HCT116 (cell line): ENCODE measurements around the gene CNTN4. TPM values are rescaled to one million over a fixed set of nuclear protein-coding genes. Genes with fewer than 3 reads are reported as not detected.

ENCODE experiments used
- ATAC-seq: fragments of 200-7000 bp; cut with Tn5 transposase; 2 replicates; pipeline ENCODE4 v1.9.1; 2020; ENCODE audit warnings: mild to moderate bottlenecking, moderate library complexity
- BruUV-seq: library from RNA; stranded (reverse); fragments of 400-500 nt; replicated peaks from 2 replicates; lab custom pipeline; 2021; lab: Mats Ljungman, UMichigan
- CTCF ChIA-PET: fragments of 300-600 bp; sonication (Branson Sonifier 250); formaldehyde crosslinking; loops from one replicate; lab custom pipeline; 2021; ENCODE audit warnings: antibody characterized with exemption; lab: Charles Lee
- POLR2A ChIA-PET: fragments of 300-600, 350-600 bp; sonication (Branson Sonifier 250); formaldehyde crosslinking; loops from one replicate; lab custom pipeline; 2021; ENCODE audit warnings: antibody characterized with exemption; lab: Charles Lee
- RAD21 ChIA-PET, 2 experiments: fragments of 300-600 bp; sonication (Branson Sonifier 250); formaldehyde crosslinking; loops; one replicate each; lab custom pipeline; 2023; ENCODE audit warnings: low total read pairs in 2 of 2; ENCODE audit not compliant: uncharacterized antibody in 2 of 2, unreplicated experiment in 2 of 2, low non-redundant PET in 1 of 2; lab: Charles Lee
- DNase-seq: peaks from one replicate; pipeline ENCODE4 v3.0.0-alpha.2; 2010; ENCODE audit warnings: low read depth, low spot score
- H2AFZ ChIP-seq: fragments of 200-600 bp; shearing (Covaris generic), sonication (generic); 2 replicates; pipeline ENCODE4 v1.6.1; 2017; ENCODE audit warnings: low read depth, mixed run types, mixed read lengths, antibody characterized with exemption, low read length; ENCODE audit not compliant: poor library complexity, severe bottlenecking
- H3K27ac ChIP-seq: 2 replicates; pipeline ENCODE4 v1.5.1; 2012; ENCODE audit warnings: low read depth, low read length
- H3K27me3 ChIP-seq: fragments of 200-600 bp; sonication (generic); 2 replicates; pipeline ENCODE4 v1.6.1; 2016; ENCODE audit warnings: mixed run types, low read length, mixed read lengths; ENCODE audit not compliant: insufficient read depth
- H3K36me3 ChIP-seq, 2 experiments: fragments of 200-500 bp in 1 of 2; fragments of 200-600 bp in 1 of 2; sonication (Bioruptor generic) in 1 of 2; sonication (generic) in 1 of 2; 2 replicates each; pipeline versions ENCODE4 v1.5.1 to v1.6.1; 2014 to 2016; ENCODE audit warnings: low read length in 2 of 2, inconsistent platforms in 1 of 2, mixed read lengths in 1 of 2, mixed run types in 1 of 2; ENCODE audit not compliant: insufficient read depth in 2 of 2, control insufficient read depth in 1 of 2
- H3K4me1 ChIP-seq, 2 experiments: fragments of 200-600 bp in 1 of 2; sonication (generic) in 1 of 2; 2 replicates each; pipeline versions ENCODE4 v1.5.1 to v1.6.1; 2012 to 2017; ENCODE audit warnings: low read length in 2 of 2, inconsistent platforms in 1 of 2, mild to moderate bottlenecking in 1 of 2, mixed read lengths in 1 of 2, mixed run types in 1 of 2, moderate library complexity in 1 of 2; ENCODE audit not compliant: insufficient read depth in 2 of 2, control insufficient read depth in 1 of 2
- H3K4me2 ChIP-seq: fragments of 200-600 bp; sonication (generic); 2 replicates; pipeline ENCODE4 v1.6.1; 2017; ENCODE audit warnings: mixed run types, low read length, mixed read lengths
- H3K4me3 ChIP-seq, 2 experiments: fragments of 200-600 bp in 1 of 2; sonication (generic) in 1 of 2; replicated peaks in 1 of 2; 2 replicates each; pipeline ENCODE4 v1.5.1; 2011 to 2016; ENCODE audit warnings: low read length in 2 of 2, control low read depth in 1 of 2, low read depth in 1 of 2, mild to moderate bottlenecking in 1 of 2, mixed read lengths in 1 of 2, mixed run types in 1 of 2
- H3K79me2 ChIP-seq: fragments of 200-600 bp; sonication (generic); 2 replicates; pipeline ENCODE4 v1.6.1; 2017; ENCODE audit warnings: mild to moderate bottlenecking, mixed run types, low read length, moderate library complexity, mixed read lengths; ENCODE audit not compliant: insufficient read depth
- H3K9ac ChIP-seq: fragments of 200-600 bp; sonication (generic); 2 replicates; pipeline ENCODE4 v1.6.1; 2016; ENCODE audit warnings: low read length, mixed read lengths
- H3K9me2 ChIP-seq: fragments of 200-600 bp; sonication (generic), shearing (Covaris generic); 2 replicates; pipeline ENCODE4 v1.6.1; 2017; ENCODE audit warnings: mixed run types, mild to moderate bottlenecking, moderate library complexity; ENCODE audit not compliant: insufficient read depth
- H3K9me3 ChIP-seq, 2 experiments: fragments of 200-500 bp in 1 of 2; fragments of 200-600 bp in 1 of 2; sonication (Bioruptor generic) in 1 of 2; sonication (generic) in 1 of 2; 2 replicates each; pipeline ENCODE4 v1.6.1; 2014 to 2017; ENCODE audit warnings: low read length in 2 of 2, mixed read lengths in 2 of 2, inconsistent platforms in 1 of 2, low read depth in 1 of 2, mild to moderate bottlenecking in 1 of 2, mixed run types in 1 of 2, moderate library complexity in 1 of 2; ENCODE audit not compliant: control insufficient read depth in 1 of 2, insufficient read depth in 1 of 2
- H4K20me1 ChIP-seq: fragments of 200-600 bp; sonication (generic), shearing (Covaris generic); 2 replicates; pipeline ENCODE4 v1.6.1; 2017; ENCODE audit warnings: mixed run types, mild to moderate bottlenecking, moderate library complexity; ENCODE audit not compliant: insufficient read depth
- ATF3 ChIP-seq: IDR thresholded peaks from 2 replicates; pipeline ENCODE4 v1.6.1; 2012
- CBX3 ChIP-seq: IDR thresholded peaks from 2 replicates; pipeline ENCODE4 v1.6.1; 2012; ENCODE audit warnings: low read depth
- CEBPB ChIP-seq: IDR thresholded peaks from 2 replicates; pipeline ENCODE4 v1.6.1; 2012; ENCODE audit warnings: low read depth
- CTCF ChIP-seq, 3 experiments: fragments of 200-600 bp in 1 of 3; sonication (generic) in 1 of 3; IDR thresholded peaks in 2 of 3; conservative IDR thresholded peaks in 1 of 3; 2 replicates each; pipeline ENCODE4 v1.5.1; 2012 to 2017; ENCODE audit warnings: low read depth in 2 of 3, low read length in 2 of 3, antibody characterized with exemption in 1 of 3, borderline replicate concordance in 1 of 3, control low read depth in 1 of 3, mild to moderate bottlenecking in 1 of 3, mixed read lengths in 1 of 3, mixed run types in 1 of 3, moderate library complexity in 1 of 3; ENCODE audit not compliant: insufficient read depth in 1 of 3
- EGR1 ChIP-seq: IDR thresholded peaks from 2 replicates; pipeline ENCODE4 v1.6.1; 2012; ENCODE audit warnings: low read depth
- ELF1 ChIP-seq: IDR thresholded peaks from 2 replicates; pipeline ENCODE4 v1.6.1; 2012; ENCODE audit warnings: low read depth, borderline replicate concordance
- EZH2 ChIP-seq: fragments of 200-600 bp; sonication (generic); IDR thresholded peaks from 2 replicates; pipeline ENCODE4 v1.6.1; 2017; ENCODE audit warnings: antibody characterized with exemption, mixed run types
- JUND ChIP-seq: IDR thresholded peaks from 2 replicates; pipeline ENCODE4 v1.6.1; 2012
- POLR2A ChIP-seq: IDR thresholded peaks from 2 replicates; pipeline ENCODE4 v1.7.0; 2011; ENCODE audit warnings: borderline replicate concordance; ENCODE audit not compliant: insufficient read depth, insufficient read length; ENCODE audit errors: extremely low read depth
- POLR2AphosphoS5 ChIP-seq: IDR thresholded peaks from 2 replicates; pipeline ENCODE4 v1.6.1; 2011; ENCODE audit warnings: mild to moderate bottlenecking, low read depth, low read length, moderate library complexity
- RAD21 ChIP-seq: IDR thresholded peaks from 2 replicates; pipeline ENCODE4 v1.6.1; 2012; ENCODE audit warnings: low read depth, mild to moderate bottlenecking
- REST ChIP-seq: IDR thresholded peaks from 2 replicates; pipeline ENCODE4 v1.6.1; 2012; ENCODE audit warnings: low read depth
- SIN3A ChIP-seq: IDR thresholded peaks from 2 replicates; pipeline ENCODE4 v1.6.1; 2012; ENCODE audit warnings: low read depth
- SP1 ChIP-seq: IDR thresholded peaks from 2 replicates; pipeline ENCODE4 v1.6.1; 2012; ENCODE audit warnings: low read depth
- TCF7L2 ChIP-seq: IDR thresholded peaks from 2 replicates; pipeline ENCODE4 v1.7.0; 2011; ENCODE audit warnings: borderline replicate concordance, inconsistent platforms; ENCODE audit not compliant: insufficient read depth, insufficient read length; ENCODE audit errors: extremely low read depth
- ZBTB33 ChIP-seq: IDR thresholded peaks from 2 replicates; pipeline ENCODE4 v1.6.1; 2011; ENCODE audit warnings: mild to moderate bottlenecking, low read length, moderate library complexity; ENCODE audit not compliant: insufficient replicate concordance; ENCODE audit errors: extremely low read depth
- ZFX ChIP-seq: fragments of 450-650 bp; IDR thresholded peaks from 2 replicates; pipeline ENCODE4 v1.6.1; 2017
- ZNF274 ChIP-seq: fragments of 200-500 bp; sonication (Bioruptor generic); IDR thresholded peaks from 2 replicates; pipeline ENCODE4 v1.6.1; 2014; ENCODE audit warnings: mild to moderate bottlenecking, low read depth, low read length, inconsistent platforms
- intact Hi-C: fragments of 100-400 bp; cut with micrococcal nuclease; formaldehyde crosslinking; loops from 2 replicates; pipeline ENCODE4 v1.10.0; 2022
- total RNA-seq: library from RNA; stranded (reverse); gene quantifications from one replicate; pipeline ENCODE4 v1.2.1, GENCODE V29; 2021; ENCODE audit not compliant: unreplicated experiment

Gene CNTN4
- total RNA-seq, 1 experiment from 2014 or later: not detected

- Histone ChIP-seq H3K4me3 (no peak overlapping the region), H3K9me3 (peaks cover 9 to 10% of the 10 kb centered on the region in 2 experiments; a peak in 2 of 4 replicates), H3K36me3 (no peaks in the 10 kb centered on the region), H3K4me1 (no peaks in the 10 kb centered on the region), H3K9me2 (no peaks in the 10 kb centered on the region), H3K27me3 (no peaks in the 10 kb centered on the region), H3K4me2 (no peak overlapping the region), H3K27ac (no peak overlapping the region), H2AFZ (no peak overlapping the region), H4K20me1 (no peaks in the 10 kb centered on the region), H3K9ac (no peak overlapping the region)
- ChIA-PET RAD21 (no interaction called here), CTCF (no interaction called here)
- intact Hi-C loops: no loop called here
- DNase-seq: no peak
- no TSS peak for BruUV-seq
- TF ChIP-seq EZH2: no peak
- no peak for TF ChIP-seq JUND
- TF ChIP-seq CTCF (IDR thresholded peaks at IDR 0.05 in 2 of 3, conservative IDR thresholded peaks at IDR 0.05 in 1 of 3; ENCODE audit: borderline replicate concordance in 1 of 3, insufficient read depth in 1 of 3, low read depth in 2 of 3, low read length in 2 of 3): no peak
- TF ChIP-seq ZBTB33: no peak
- TF ChIP-seq CBX3: no peak
- TF ChIP-seq EGR1: no peak
- TF ChIP-seq POLR2A: no peak
- no peak for TF ChIP-seq SIN3A
- TF ChIP-seq ELF1: no peak
- no peak for TF ChIP-seq ZFX
- no peak for TF ChIP-seq TCF7L2
- no peak for TF ChIP-seq SP1
- no peak for TF ChIP-seq POLR2AphosphoS5
- TF ChIP-seq RAD21: no peak
- TF ChIP-seq REST: no peak
- no peak for TF ChIP-seq ATF3
- no peak for TF ChIP-seq CEBPB
- TF ChIP-seq ZNF274: no peak
- TF ChIP-seq, all 23 proteins: peak for 0
- ATAC-seq: no peak
- H3K79me2 ChIP-seq: no peaks in the 10 kb centered on the region
- POLR2A ChIA-PET: no interaction called here
Measured at GRCh38 chr3:2731843-2732242, 633.2 kb downstream of the CNTN4 start.
